ENCODE measurements around the gene NUBP2.

Gene NUBP2

GRCh38 chr16:1773703-1774447 lies 8.9 kb upstream of the NUBP2 start:
- Histone ChIP-seq H3K36me3 (ENCODE audit: control insufficient read depth, insufficient read depth, low read length) (peaks cover 45% of the 10 kb centered on the region), H3K4me3 (ENCODE audit: low read depth, low read length) (peak overlapping the region; percentile 99), H3K9ac (ENCODE audit: low read length) (peak overlapping the region; percentile 98), H3K27me3 (ENCODE audit: control insufficient read depth, insufficient read depth, low read length) (no peaks in the 10 kb centered on the region), H3K27ac (ENCODE audit: low read depth, low read length) (peak overlapping the region; percentile 94; the same call in 1 of the 2 replicates), H3K9me3 (ENCODE audit: control insufficient read depth, insufficient read depth, low read depth, low read length) (no peaks in the 10 kb centered on the region), H3K4me1 (ENCODE audit: control insufficient read depth, insufficient read depth, low read length) (peaks cover 15% of the 10 kb centered on the region)

- Histone ChIP-seq H3K9me3 (ENCODE audit: control insufficient read depth, insufficient read depth, low read depth, low read length) (no peaks in the 10 kb centered on the region), H3K9ac (ENCODE audit: low read length) (peak overlapping the region; percentile 98), H3K4me1 (ENCODE audit: control insufficient read depth, insufficient read depth, low read length) (peaks cover 15% of the 10 kb centered on the region), H3K4me3 (ENCODE audit: low read depth, low read length) (peak overlapping the region; percentile 99), H3K27ac (ENCODE audit: low read depth, low read length) (no peak overlapping the region), H3K36me3 (ENCODE audit: control insufficient read depth, insufficient read depth, low read length) (peaks cover 45% of the 10 kb centered on the region), H3K27me3 (ENCODE audit: control insufficient read depth, insufficient read depth, low read length) (no peaks in the 10 kb centered on the region)
Observed at GRCh38 chr16:1774448-1774780, 8.3 kb upstream of the NUBP2 start.

- peaks cover 12% of the 10 kb centered on the region for H3K4me1 ChIP-seq (ENCODE audit: control insufficient read depth, insufficient read depth, low read length)
- H3K36me3 ChIP-seq (ENCODE audit: control insufficient read depth, insufficient read depth, low read length) = peaks cover 41% of the 10 kb centered on the region
- H3K27me3 ChIP-seq (ENCODE audit: control insufficient read depth, insufficient read depth, low read length) = no peaks in the 10 kb centered on the region
- H3K4me3 ChIP-seq (ENCODE audit: low read depth, low read length) = no peak overlapping the region
- no peak overlapping the region for H3K9ac ChIP-seq (ENCODE audit: low read length)
- H3K27ac ChIP-seq (ENCODE audit: low read depth, low read length) = no peak overlapping the region
- no peaks in the 10 kb centered on the region for H3K9me3 ChIP-seq (ENCODE audit: control insufficient read depth, insufficient read depth, low read depth, low read length)
Observed at GRCh38 chr16:1775006-1775845, 7.5 kb upstream of the NUBP2 start.

GRCh38 chr16:1775846-1776671 lies 6.7 kb upstream of the NUBP2 start:
- peaks cover 8% of the 10 kb centered on the region for H3K4me1 ChIP-seq (ENCODE audit: control insufficient read depth, insufficient read depth, low read length)
- H3K36me3 ChIP-seq (ENCODE audit: control insufficient read depth, insufficient read depth, low read length) = peaks cover 45% of the 10 kb centered on the region
- H3K9me3 ChIP-seq (ENCODE audit: control insufficient read depth, insufficient read depth, low read depth, low read length) = no peaks in the 10 kb centered on the region
- no peak overlapping the region for H3K4me3 ChIP-seq (ENCODE audit: low read depth, low read length)
- no peak overlapping the region for H3K27ac ChIP-seq (ENCODE audit: low read depth, low read length)
- no peaks in the 10 kb centered on the region for H3K27me3 ChIP-seq (ENCODE audit: control insufficient read depth, insufficient read depth, low read length)
- H3K9ac ChIP-seq (ENCODE audit: low read length) = no peak overlapping the region

GRCh38 chr16:1776672-1776955 lies 6.1 kb upstream of the NUBP2 start:
- peaks cover 46% of the 10 kb centered on the region for H3K36me3 ChIP-seq (ENCODE audit: control insufficient read depth, insufficient read depth, low read length)
- no peaks in the 10 kb centered on the region for H3K27me3 ChIP-seq (ENCODE audit: control insufficient read depth, insufficient read depth, low read length)
- H3K4me1 ChIP-seq (ENCODE audit: control insufficient read depth, insufficient read depth, low read length) = peaks cover 12% of the 10 kb centered on the region
- H3K4me3 ChIP-seq (ENCODE audit: low read depth, low read length) = no peak overlapping the region
- H3K9me3 ChIP-seq (ENCODE audit: control insufficient read depth, insufficient read depth, low read depth, low read length) = no peaks in the 10 kb centered on the region
- no peak overlapping the region for H3K9ac ChIP-seq (ENCODE audit: low read length)
- H3K27ac ChIP-seq (ENCODE audit: low read depth, low read length) = no peak overlapping the region

- H3K9me3 ChIP-seq (ENCODE audit: control insufficient read depth, insufficient read depth, low read depth, low read length) = no peaks in the 10 kb centered on the region
- H3K9ac ChIP-seq (ENCODE audit: low read length) = no peak overlapping the region
- H3K36me3 ChIP-seq (ENCODE audit: control insufficient read depth, insufficient read depth, low read length) = peaks cover 44% of the 10 kb centered on the region
- H3K4me1 ChIP-seq (ENCODE audit: control insufficient read depth, insufficient read depth, low read length) = peaks cover 12% of the 10 kb centered on the region
- no peaks in the 10 kb centered on the region for H3K27me3 ChIP-seq (ENCODE audit: control insufficient read depth, insufficient read depth, low read length)
- no peak overlapping the region for H3K4me3 ChIP-seq (ENCODE audit: low read depth, low read length)
- H3K27ac ChIP-seq (ENCODE audit: low read depth, low read length) = no peak overlapping the region
Observed at GRCh38 chr16:1776991-1777374, 5.8 kb upstream of the NUBP2 start.

GRCh38 chr16:1777375-1778199 lies 5.2 kb upstream of the NUBP2 start:
- no peak overlapping the region for H3K9ac ChIP-seq (ENCODE audit: low read length)
- H3K36me3 ChIP-seq (ENCODE audit: control insufficient read depth, insufficient read depth, low read length) = peaks cover 42% of the 10 kb centered on the region
- H3K27me3 ChIP-seq (ENCODE audit: control insufficient read depth, insufficient read depth, low read length) = no peaks in the 10 kb centered on the region
- peaks cover 12% of the 10 kb centered on the region for H3K4me1 ChIP-seq (ENCODE audit: control insufficient read depth, insufficient read depth, low read length)
- no peaks in the 10 kb centered on the region for H3K9me3 ChIP-seq (ENCODE audit: control insufficient read depth, insufficient read depth, low read depth, low read length)
- no peak overlapping the region for H3K27ac ChIP-seq (ENCODE audit: low read depth, low read length)
- no peak overlapping the region for H3K4me3 ChIP-seq (ENCODE audit: low read depth, low read length)

GRCh38 chr16:1778200-1779179 lies 4.3 kb upstream of the NUBP2 start:
- no peak overlapping the region for H3K4me3 ChIP-seq (ENCODE audit: low read depth, low read length)

GRCh38 chr16:1779234-1779701 lies 3.5 kb upstream of the NUBP2 start:
- Histone ChIP-seq H3K27me3 (ENCODE audit: control insufficient read depth, insufficient read depth, low read length) (no peaks in the 10 kb centered on the region), H3K36me3 (ENCODE audit: control insufficient read depth, insufficient read depth, low read length) (peaks cover 42% of the 10 kb centered on the region), H3K4me1 (ENCODE audit: control insufficient read depth, insufficient read depth, low read length) (peaks cover 8% of the 10 kb centered on the region), H3K4me3 (ENCODE audit: low read depth, low read length) (no peak overlapping the region), H3K27ac (ENCODE audit: low read depth, low read length) (no peak overlapping the region), H3K9me3 (ENCODE audit: control insufficient read depth, insufficient read depth, low read depth, low read length) (no peaks in the 10 kb centered on the region), H3K9ac (ENCODE audit: low read length) (no peak overlapping the region)

More at GRCh38 chr16:1778200-1779179, 4.3 kb upstream of the NUBP2 start:
- Histone ChIP-seq H3K27me3 (ENCODE audit: control insufficient read depth, insufficient read depth, low read length) (no peaks in the 10 kb centered on the region), H3K9ac (ENCODE audit: low read length) (no peak overlapping the region), H3K4me1 (ENCODE audit: control insufficient read depth, insufficient read depth, low read length) (peaks cover 12% of the 10 kb centered on the region), H3K27ac (ENCODE audit: low read depth, low read length) (no peak overlapping the region), H3K9me3 (ENCODE audit: control insufficient read depth, insufficient read depth, low read depth, low read length) (no peaks in the 10 kb centered on the region), H3K36me3 (ENCODE audit: control insufficient read depth, insufficient read depth, low read length) (peaks cover 42% of the 10 kb centered on the region)

Measured in HUES6 (cell line).